Hepatocyte (in vitro differentiated cells): Measurements from ENCODE around the gene HNMT. TPM values are rescaled to one million over a fixed set of nuclear protein-coding genes. Genes with fewer than 3 reads are reported as not detected.

Experiments
- DNase-seq: peaks from one replicate; pipeline ENCODE4 v3.0.0-alpha.2; 2016; ENCODE audit warnings: low spot score
- H2AFZ ChIP-seq: fragments of 200-600 bp; sonication (generic); 2 replicates; pipeline ENCODE4 v1.6.0; 2016; ENCODE audit warnings: antibody characterized with exemption, mild to moderate bottlenecking
- H3K27ac ChIP-seq: fragments of 200-600 bp; sonication (generic); 2 replicates; pipeline ENCODE4 v1.5.1; 2016; ENCODE audit warnings: mild to moderate bottlenecking
- H3K27me3 ChIP-seq: fragments of 200-600 bp; sonication (generic); 2 replicates; pipeline ENCODE4 v1.6.1; 2016
- H3K36me3 ChIP-seq: fragments of 200-600 bp; sonication (generic); replicated peaks from 2 replicates; pipeline ENCODE4 v1.5.1; 2016; ENCODE audit warnings: low read depth; ENCODE audit not compliant: insufficient read depth
- H3K4me1 ChIP-seq: fragments of 200-600 bp; sonication (generic); 2 replicates; pipeline ENCODE4 v1.5.1; 2016; ENCODE audit warnings: mild to moderate bottlenecking, moderate library complexity; ENCODE audit not compliant: insufficient read depth
- H3K4me2 ChIP-seq: fragments of 200-600 bp; sonication (generic); 2 replicates; pipeline ENCODE4 v1.6.0; 2016
- H3K4me3 ChIP-seq: fragments of 200-600 bp; sonication (generic); 2 replicates; pipeline ENCODE4 v1.5.1; 2016; ENCODE audit warnings: mild to moderate bottlenecking
- H3K79me2 ChIP-seq: fragments of 200-600 bp; sonication (generic); 2 replicates; pipeline ENCODE4 v1.6.0; 2017; ENCODE audit warnings: mild to moderate bottlenecking
- H3K9me2 ChIP-seq: fragments of 200-600 bp; sonication (generic); replicated peaks from 2 replicates; pipeline ENCODE4 v1.6.0; 2017; ENCODE audit warnings: mild to moderate bottlenecking; ENCODE audit not compliant: insufficient read depth
- H3K9me3 ChIP-seq: fragments of 200-600 bp; sonication (generic); 2 replicates; pipeline ENCODE4 v1.5.1; 2016; ENCODE audit warnings: low read depth, mild to moderate bottlenecking
- H4K20me1 ChIP-seq: fragments of 200-600 bp; sonication (generic); 2 replicates; pipeline ENCODE4 v1.6.0; 2016; ENCODE audit warnings: mild to moderate bottlenecking; ENCODE audit not compliant: insufficient read depth, poor library complexity, severe bottlenecking
- CTCF ChIP-seq: fragments of 200-600 bp; sonication (generic); IDR thresholded peaks from 2 replicates; pipeline ENCODE4 v1.5.1; 2016; ENCODE audit warnings: antibody characterized with exemption, mild to moderate bottlenecking; ENCODE audit not compliant: poor library complexity
- EZH2 ChIP-seq: fragments of 200-600 bp; sonication (generic); IDR thresholded peaks from 2 replicates; pipeline ENCODE4 v1.6.1; 2016; ENCODE audit warnings: antibody characterized with exemption, mild to moderate bottlenecking, borderline replicate concordance
- EZH2phosphoT487 ChIP-seq: fragments of 200-600 bp; sonication (generic); IDR thresholded peaks from one replicate; pipeline ENCODE4 v1.6.1; 2018; ENCODE audit warnings: antibody characterized with exemption, mild to moderate bottlenecking, low read depth, moderate library complexity; ENCODE audit not compliant: unreplicated experiment, severe bottlenecking
- WGBS: methylation state at CpG from one replicate; pipeline ENCODE4 v1.1.6; 2016; ENCODE audit warnings: low lambda C conversion rate; ENCODE audit errors: missing lambda C conversion rate; 5-methylcytosine and 5-hydroxymethylcytosine counted together
- polyA plus RNA-seq: library from polyadenylated mRNA; unstranded; fragments of >200 nt; fragmentation: Nextera tagmentation; extraction: Ambion mirVana; gene quantifications from 2 replicates; pipeline ENCODE4 v1.2.1, GENCODE V29; 2016
- total RNA-seq: library from RNA; depleted of rRNA; stranded (reverse); fragments of >200 nt; gene quantifications from 2 replicates; pipeline ENCODE4 v1.2.3, GENCODE V29; 2014

Gene HNMT
- total and polyA plus RNA-seq, 2 experiments from 2014 or later: 23.4 to 26.3 TPM

GRCh38 chr2:137930146-137930545, 34.1 kb upstream of the HNMT start:
- Histone ChIP-seq H3K4me1 (peaks cover 17% of the 10 kb centered on the region), H4K20me1 (no peaks in the 10 kb centered on the region), H2AFZ (no peak overlapping the region), H3K36me3 (no peaks in the 10 kb centered on the region), H3K79me2 (no peaks in the 10 kb centered on the region), H3K4me2 (no peak overlapping the region), H3K9me2 (no peaks in the 10 kb centered on the region), H3K27ac (peak overlapping the region; percentile 67), H3K4me3 (no peak overlapping the region), H3K27me3 (no peaks in the 10 kb centered on the region), H3K9me3 (no peaks in the 10 kb centered on the region)
- WGBS: 86% methylated on average over 3 of the region's 3 CpGs
- DNase-seq: no peak
- no peak for TF ChIP-seq EZH2phosphoT487

GRCh38 chr2:137935591-137935990, 28.7 kb upstream of the HNMT start:
- WGBS: 16% methylated on average over 1 of the region's 1 CpG

GRCh38 chr2:137937246-137937645, 27.0 kb upstream of the HNMT start:
- Histone ChIP-seq H3K9me3 (no peaks in the 10 kb centered on the region), H3K4me3 (no peak overlapping the region), H3K27me3 (no peaks in the 10 kb centered on the region), H3K4me1 (peaks cover 23% of the 10 kb centered on the region), H3K36me3 (no peaks in the 10 kb centered on the region), H3K27ac (no peak overlapping the region), H3K9me2 (no peaks in the 10 kb centered on the region), H2AFZ (peak overlapping the region; percentile 32), H3K79me2 (no peaks in the 10 kb centered on the region), H3K4me2 (no peak overlapping the region), H4K20me1 (no peaks in the 10 kb centered on the region)
- no peak for DNase-seq
- 92% methylated on average over 4 of the region's 4 CpGs for WGBS
- TF ChIP-seq EZH2phosphoT487 (no peak), CTCF (no peak), EZH2 (no peak)

More at GRCh38 chr2:137935591-137935990, 28.7 kb upstream of the HNMT start:
- H3K9me2 ChIP-seq: no peaks in the 10 kb centered on the region
- no peak overlapping the region for H3K4me2 ChIP-seq
- H3K4me3 ChIP-seq: no peak overlapping the region
- DNase-seq: no peak
- no peaks in the 10 kb centered on the region for H3K79me2 ChIP-seq
- no peak for TF ChIP-seq CTCF
- no peak for TF ChIP-seq EZH2phosphoT487
- TF ChIP-seq EZH2: no peak
- H3K36me3 ChIP-seq: no peaks in the 10 kb centered on the region
- peaks cover 10% of the 10 kb centered on the region for H3K4me1 ChIP-seq
- H3K27ac ChIP-seq: no peak overlapping the region
- H2AFZ ChIP-seq: no peak overlapping the region
- H3K9me3 ChIP-seq: no peaks in the 10 kb centered on the region
- H4K20me1 ChIP-seq: no peaks in the 10 kb centered on the region
- H3K27me3 ChIP-seq: no peaks in the 10 kb centered on the region

GRCh38 chr2:137937778-137938177, 26.5 kb upstream of the HNMT start:
- Histone ChIP-seq H3K4me2 (no peak overlapping the region), H3K4me3 (no peak overlapping the region), H3K9me2 (no peaks in the 10 kb centered on the region), H3K9me3 (no peaks in the 10 kb centered on the region), H3K4me1 (peaks cover 29% of the 10 kb centered on the region), H3K79me2 (no peaks in the 10 kb centered on the region), H3K36me3 (no peaks in the 10 kb centered on the region), H3K27ac (no peak overlapping the region), H4K20me1 (no peaks in the 10 kb centered on the region), H2AFZ (no peak overlapping the region), H3K27me3 (no peaks in the 10 kb centered on the region)
- no peak for DNase-seq
- TF ChIP-seq EZH2phosphoT487 (no peak), EZH2 (no peak), CTCF (no peak)
- WGBS: 76% methylated on average over 3 of the region's 3 CpGs
